Neural progenitor cell (in vitro differentiated cells): ENCODE results near the gene TNS3.

ENCODE experiments used
- EZH2 ChIP-seq: fragments of 200-600 bp; sonication (generic); IDR thresholded peaks from 2 replicates; pipeline ENCODE4 v1.6.1; 2017; ENCODE audit warnings: antibody characterized with exemption, mild to moderate bottlenecking, moderate library complexity
- EZH2phosphoT487 ChIP-seq: fragments of 200-600 bp; sonication (generic); IDR thresholded peaks from 2 replicates; pipeline ENCODE4 v1.6.1; 2017; ENCODE audit warnings: antibody characterized with exemption
- TF ChIP-seq, protein P1 (sequence below): fragments of 200-600 bp; sonication (generic); IDR thresholded peaks from 2 replicates; pipeline ENCODE4 v1.5.1; 2017; ENCODE audit warnings: antibody characterized with exemption, mild to moderate bottlenecking

GRCh38 chr7:47546733-47547494, 35.0 kb downstream of the TNS3 start:
- TF ChIP-seq EZH2 (no peak), EZH2phosphoT487 (no peak)
- TF ChIP-seq, protein P1, sequence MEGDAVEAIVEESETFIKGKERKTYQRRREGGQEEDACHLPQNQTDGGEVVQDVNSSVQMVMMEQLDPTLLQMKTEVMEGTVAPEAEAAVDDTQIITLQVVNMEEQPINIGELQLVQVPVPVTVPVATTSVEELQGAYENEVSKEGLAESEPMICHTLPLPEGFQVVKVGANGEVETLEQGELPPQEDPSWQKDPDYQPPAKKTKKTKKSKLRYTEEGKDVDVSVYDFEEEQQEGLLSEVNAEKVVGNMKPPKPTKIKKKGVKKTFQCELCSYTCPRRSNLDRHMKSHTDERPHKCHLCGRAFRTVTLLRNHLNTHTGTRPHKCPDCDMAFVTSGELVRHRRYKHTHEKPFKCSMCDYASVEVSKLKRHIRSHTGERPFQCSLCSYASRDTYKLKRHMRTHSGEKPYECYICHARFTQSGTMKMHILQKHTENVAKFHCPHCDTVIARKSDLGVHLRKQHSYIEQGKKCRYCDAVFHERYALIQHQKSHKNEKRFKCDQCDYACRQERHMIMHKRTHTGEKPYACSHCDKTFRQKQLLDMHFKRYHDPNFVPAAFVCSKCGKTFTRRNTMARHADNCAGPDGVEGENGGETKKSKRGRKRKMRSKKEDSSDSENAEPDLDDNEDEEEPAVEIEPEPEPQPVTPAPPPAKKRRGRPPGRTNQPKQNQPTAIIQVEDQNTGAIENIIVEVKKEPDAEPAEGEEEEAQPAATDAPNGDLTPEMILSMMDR = no peak
